ENCODE data around the gene BDKRB1. TPM values are rescaled to one million over a fixed set of nuclear protein-coding genes. Genes with fewer than 3 reads are reported as not detected.

BDKRB1 gene
- total and polyA plus RNA-seq, 2 donors (not counting 3 experiments of a cell fraction or from before 2014, with no cell fraction given): not detected

- no peak for DNase-seq (ENCODE audit: low read depth, low spot score)
- intact Hi-C loops (cut with micrococcal nuclease): no loop called here
- no peak overlapping the region for H2AFZ ChIP-seq (ENCODE audit: low read depth, low read length)
These were observed 23.6 kb downstream of the BDKRB1 start for GRCh38 chr14:96279564-96279963.

More at GRCh38 chr14:96279564-96279963, 23.6 kb downstream of the BDKRB1 start:
- FAIRE-seq: no peak
- no peak overlapping the region for H3K4me3 ChIP-seq (replicated peaks in 1 of 3; ENCODE audit: insufficient read depth in 1 of 3, low read depth in 1 of 3, low read length in 3 of 3)
- no TSS peak for BruUV-seq (replicated peaks)
- no peak for TF ChIP-seq GATA2 (IDR thresholded peaks at IDR 0.05; ENCODE audit: insufficient read depth, insufficient read length, low read depth, low read length)
- TF ChIP-seq CTCF (IDR thresholded peaks at IDR 0.05; ENCODE audit: extremely low read depth in 1 of 2, insufficient read depth in 1 of 2, low read depth in 1 of 2, low read length in 2 of 2): no peak
- no peak for TF ChIP-seq FOS (IDR thresholded peaks at IDR 0.05; ENCODE audit: borderline replicate concordance, insufficient read depth, low read length)
- no peak for TF ChIP-seq MAX (IDR thresholded peaks at IDR 0.05; ENCODE audit: insufficient read depth, insufficient read length)
- TF ChIP-seq JUN (IDR thresholded peaks at IDR 0.05; ENCODE audit: borderline replicate concordance, insufficient read depth, insufficient read length, low read depth): no peak
- no peak for TF ChIP-seq MYC (IDR thresholded peaks at IDR 0.05; ENCODE audit: low read depth, low read length)
- no peak for TF ChIP-seq POLR2AphosphoS5 (IDR thresholded peaks at IDR 0.05; ENCODE audit: insufficient read depth, low read depth, low read length)
- no peak for TF ChIP-seq EZH2 (IDR thresholded peaks at IDR 0.05; ENCODE audit: borderline replicate concordance, low read depth, low read length, severe bottlenecking)
- TF ChIP-seq POLR2A (IDR thresholded peaks at IDR 0.05; ENCODE audit: low read depth, low read length): no peak
- H3K9me3 ChIP-seq (replicated peaks; ENCODE audit: control insufficient read depth, insufficient read depth, low read length): no peaks in the 10 kb centered on the region
- no peaks in the 10 kb centered on the region for H4K20me1 ChIP-seq (replicated peaks; ENCODE audit: control insufficient read depth, extremely low read depth, insufficient read depth, low read length)
- no peaks in the 10 kb centered on the region for H3K9me1 ChIP-seq (replicated peaks; ENCODE audit: control insufficient read depth, extremely low read depth, insufficient read depth, low read length)
- dilution Hi-C loops (cut with MboI; ENCODE audit: extremely low pct_ligation_motif_present, low sequenced_read_pairs): no loop called here
- H3K79me2 ChIP-seq (ENCODE audit: control insufficient read depth, insufficient read depth, low read length): no peaks in the 10 kb centered on the region
- no peak overlapping the region for H3K4me2 ChIP-seq (ENCODE audit: insufficient read depth, low read length)
- no peaks in the 10 kb centered on the region for H3K4me1 ChIP-seq (ENCODE audit: control insufficient read depth, extremely low read depth, insufficient read depth, low read length)
- H3K9ac ChIP-seq (replicated peaks; ENCODE audit: extremely low read depth, insufficient read depth, low read length): no peak overlapping the region
- ChIA-PET CTCF (interaction anchor here (1.0 kb wide), 1 partner anchor 179 kb away, joined by 3 read pairs; no protein-coding TSS in a partner anchor), POLR2A (no interaction called here)
- no peaks in the 10 kb centered on the region for H3K27me3 ChIP-seq (ENCODE audit: control insufficient read depth in 2 of 2, insufficient read depth in 2 of 2, low read length in 2 of 2)
- no peaks in the 10 kb centered on the region for H3K36me3 ChIP-seq (ENCODE audit: control insufficient read depth in 2 of 2, extremely low read depth in 1 of 2, insufficient read depth in 2 of 2, low read length in 2 of 2)
- H3K27ac ChIP-seq (ENCODE audit: insufficient read depth, low read depth, low read length): no peak overlapping the region
